Thyroid gland (tissue), 4 donors: ENCODE results near the gene ST6GALNAC3.

Experiments
- POLR2A ChIP-seq, 2 donors: fragments of 450-650 bp; IDR thresholded peaks; one replicate each; pipeline ENCODE4 v1.6.1; 2017; ENCODE audit warnings: antibody characterized with exemption in 2 of 2, mild to moderate bottlenecking in 2 of 2, moderate library complexity in 1 of 2
- TF ChIP-seq, protein P1 (sequence below), 6 experiments: fragments of 200-600 bp in 3 of 6; fragments of 450-650 bp in 3 of 6; sonication (generic) in 3 of 6; IDR thresholded peaks; one replicate each; pipeline ENCODE4 v1.5.1; 2016 to 2019; ENCODE audit warnings: antibody characterized with exemption in 6 of 6, mild to moderate bottlenecking in 2 of 6, inconsistent platforms in 1 of 6, moderate library complexity in 1 of 6

DNA sequence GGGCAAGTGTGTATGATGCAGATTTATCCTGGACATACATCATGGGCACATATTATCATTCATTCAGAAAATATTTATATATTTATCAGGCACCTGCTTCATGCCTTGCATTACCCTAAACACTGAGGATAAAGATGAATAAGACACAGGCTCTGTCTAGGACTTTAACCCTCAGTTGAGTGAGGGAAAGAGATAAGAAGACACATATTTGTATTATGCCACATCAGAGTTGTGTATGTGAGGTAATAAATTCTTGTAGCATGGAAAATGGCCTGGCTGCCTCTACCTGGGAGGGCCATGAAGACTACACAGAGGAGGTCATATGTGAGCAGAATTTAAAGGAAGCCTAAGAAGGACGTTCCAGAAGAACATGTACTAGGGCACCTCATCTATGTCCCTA, 516.9 kb downstream of the ST6GALNAC3 start:
- TF ChIP-seq, protein P1, sequence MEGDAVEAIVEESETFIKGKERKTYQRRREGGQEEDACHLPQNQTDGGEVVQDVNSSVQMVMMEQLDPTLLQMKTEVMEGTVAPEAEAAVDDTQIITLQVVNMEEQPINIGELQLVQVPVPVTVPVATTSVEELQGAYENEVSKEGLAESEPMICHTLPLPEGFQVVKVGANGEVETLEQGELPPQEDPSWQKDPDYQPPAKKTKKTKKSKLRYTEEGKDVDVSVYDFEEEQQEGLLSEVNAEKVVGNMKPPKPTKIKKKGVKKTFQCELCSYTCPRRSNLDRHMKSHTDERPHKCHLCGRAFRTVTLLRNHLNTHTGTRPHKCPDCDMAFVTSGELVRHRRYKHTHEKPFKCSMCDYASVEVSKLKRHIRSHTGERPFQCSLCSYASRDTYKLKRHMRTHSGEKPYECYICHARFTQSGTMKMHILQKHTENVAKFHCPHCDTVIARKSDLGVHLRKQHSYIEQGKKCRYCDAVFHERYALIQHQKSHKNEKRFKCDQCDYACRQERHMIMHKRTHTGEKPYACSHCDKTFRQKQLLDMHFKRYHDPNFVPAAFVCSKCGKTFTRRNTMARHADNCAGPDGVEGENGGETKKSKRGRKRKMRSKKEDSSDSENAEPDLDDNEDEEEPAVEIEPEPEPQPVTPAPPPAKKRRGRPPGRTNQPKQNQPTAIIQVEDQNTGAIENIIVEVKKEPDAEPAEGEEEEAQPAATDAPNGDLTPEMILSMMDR (IDR thresholded peaks at IDR 0.05), result no peak
- no peak for TF ChIP-seq POLR2A (IDR thresholded peaks at IDR 0.05)
